RWPE2 (cell line): ENCODE measurements around the gene ITK.

ENCODE experiments used
- ATAC-seq: fragments of 200-7000 bp; cut with Tn5 transposase; 3 replicates; pipeline ENCODE4 v1.9.1; 2021; ENCODE audit warnings: low read depth
- DNase-seq: peaks from one replicate; pipeline ENCODE4 v3.0.0-alpha.2; 2020; ENCODE audit warnings: low spot score
- H3K27ac ChIP-seq: fragments of 450-650 bp; 2 replicates; pipeline ENCODE4 v1.5.1; 2017; ENCODE audit warnings: mild to moderate bottlenecking; ENCODE audit not compliant: poor library complexity, severe bottlenecking
- H3K27me3 ChIP-seq: fragments of 250-450 bp; sonication (Bioruptor Pico); 2 replicates; pipeline ENCODE4 v1.5.1; 2021; ENCODE audit warnings: mild to moderate bottlenecking, moderate library complexity; ENCODE audit not compliant: insufficient read depth, poor library complexity, severe bottlenecking
- H3K36me3 ChIP-seq: fragments of 250-450 bp; sonication (Bioruptor Pico); 2 replicates; pipeline ENCODE4 v1.5.1; 2020; ENCODE audit warnings: low read depth, mild to moderate bottlenecking, moderate library complexity
- H3K4me1 ChIP-seq: fragments of 250-450 bp; sonication (Bioruptor Pico); 2 replicates; pipeline ENCODE4 v1.5.1; 2021; ENCODE audit warnings: mild to moderate bottlenecking, moderate library complexity; ENCODE audit not compliant: insufficient read depth, poor library complexity, severe bottlenecking
- H3K4me3 ChIP-seq: fragments of 250-450 bp; sonication (Bioruptor Pico); 2 replicates; pipeline ENCODE4 v1.5.1; 2021; ENCODE audit warnings: mild to moderate bottlenecking, moderate library complexity; ENCODE audit not compliant: severe bottlenecking
- H3K9me3 ChIP-seq: fragments of 250-450 bp; sonication (Bioruptor Pico); 2 replicates; pipeline ENCODE4 v1.5.1; 2021; ENCODE audit warnings: mild to moderate bottlenecking, moderate library complexity; ENCODE audit not compliant: severe bottlenecking
- CTCF ChIP-seq: fragments of 450-650 bp; IDR thresholded peaks from one replicate; pipeline ENCODE4 v1.5.1; 2017; ENCODE audit warnings: mild to moderate bottlenecking, moderate library complexity; ENCODE audit not compliant: poor library complexity, severe bottlenecking

The ITK gene

GRCh38 chr5:157197086-157197485, 16.4 kb downstream of the ITK start:
- no peak overlapping the region for H3K27ac ChIP-seq
- H3K36me3 ChIP-seq, result no peaks in the 10 kb centered on the region
- no peaks in the 10 kb centered on the region for H3K4me1 ChIP-seq
- no peaks in the 10 kb centered on the region for H3K27me3 ChIP-seq
- DNase-seq (no peak), ATAC-seq (no peak)
- no peaks in the 10 kb centered on the region for H3K9me3 ChIP-seq
- TF ChIP-seq CTCF, result no peak
- no peak overlapping the region for H3K4me3 ChIP-seq

- DNase-seq, result no peak
- Histone ChIP-seq H3K9me3 (no peaks in the 10 kb centered on the region), H3K4me3 (no peak overlapping the region), H3K27ac (no peak overlapping the region), H3K36me3 (no peaks in the 10 kb centered on the region), H3K27me3 (no peaks in the 10 kb centered on the region), H3K4me1 (no peaks in the 10 kb centered on the region)
- no peak for TF ChIP-seq CTCF
- no peak for ATAC-seq
Observed at GRCh38 chr5:157198277-157198986, 17.8 kb downstream of the ITK start.

- ATAC-seq (no peak), DNase-seq (no peak)
- Histone ChIP-seq H3K27me3 (no peaks in the 10 kb centered on the region), H3K4me1 (no peaks in the 10 kb centered on the region), H3K36me3 (no peaks in the 10 kb centered on the region), H3K27ac (no peak overlapping the region), H3K9me3 (no peaks in the 10 kb centered on the region), H3K4me3 (no peak overlapping the region)
- no peak for TF ChIP-seq CTCF
Observed at GRCh38 chr5:157201857-157202256, 21.2 kb downstream of the ITK start.

GRCh38 chr5:157203417-157203816, 22.8 kb downstream of the ITK start:
- Histone ChIP-seq H3K27me3 (no peaks in the 10 kb centered on the region), H3K4me3 (no peak overlapping the region), H3K9me3 (no peaks in the 10 kb centered on the region), H3K4me1 (no peaks in the 10 kb centered on the region), H3K27ac (no peak overlapping the region), H3K36me3 (no peaks in the 10 kb centered on the region)
- TF ChIP-seq CTCF, result no peak
- ATAC-seq, result no peak
- no peak for DNase-seq

GRCh38 chr5:157204765-157205164, 24.1 kb downstream of the ITK start:
- no peaks in the 10 kb centered on the region for H3K27me3 ChIP-seq
- H3K4me1 ChIP-seq, result no peaks in the 10 kb centered on the region
- TF ChIP-seq CTCF, result no peak
- H3K27ac ChIP-seq, result no peak overlapping the region
- DNase-seq (no peak), ATAC-seq (no peak)
- no peaks in the 10 kb centered on the region for H3K36me3 ChIP-seq
- H3K4me3 ChIP-seq, result no peak overlapping the region
- no peaks in the 10 kb centered on the region for H3K9me3 ChIP-seq
